NB4 (cell line): ENCODE measurements around the gene MICAL2.

Experiments
- DNase-seq: peaks from one replicate; pipeline ENCODE4 v3.0.0; 2010; ENCODE audit warnings: low read depth
- H3K4me3 ChIP-seq: one replicate; pipeline ENCODE4 v1.5.1; 2011; ENCODE audit warnings: mild to moderate bottlenecking, low read depth, low read length, moderate library complexity
- MYC ChIP-seq: IDR thresholded peaks from 2 replicates; pipeline ENCODE4 v1.6.1; 2011; ENCODE audit warnings: low read depth, low read length
- POLR2A ChIP-seq: IDR thresholded peaks from 2 replicates; pipeline ENCODE4 v1.6.1; 2011; ENCODE audit warnings: mild to moderate bottlenecking; ENCODE audit not compliant: insufficient read length; ENCODE audit errors: extremely low read depth
- TF ChIP-seq, protein P1 (sequence below): IDR thresholded peaks from 2 replicates; pipeline ENCODE4 v1.6.1; 2011; ENCODE audit warnings: low read depth, low read length
- TF ChIP-seq, protein P2 (sequence below): IDR thresholded peaks from one replicate; pipeline ENCODE4 v1.5.1; 2012; ENCODE audit warnings: low read depth, low read length

MICAL2 gene

DNA sequence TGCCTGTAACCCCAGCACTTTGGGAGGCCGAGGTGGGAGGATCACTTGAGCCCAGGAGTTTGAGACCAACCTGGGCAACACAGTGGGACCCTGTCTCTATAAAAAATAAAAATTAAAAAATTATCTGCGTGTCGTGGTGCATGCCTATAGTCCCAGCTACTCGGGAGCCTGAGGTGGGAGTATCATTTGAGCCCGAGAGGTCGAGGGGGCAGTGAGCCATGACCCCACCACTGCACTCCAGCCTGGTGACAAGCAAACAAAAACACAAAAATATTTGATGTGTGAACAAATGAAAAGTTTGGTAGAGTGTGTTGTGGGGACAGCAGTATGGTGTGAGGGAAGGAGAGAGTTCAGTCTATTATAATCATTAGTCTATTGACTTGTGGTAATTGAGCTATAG lies 176.2 kb downstream of the MICAL2 start:
- no peak for DNase-seq
- no peak overlapping the region for H3K4me3 ChIP-seq
- TF ChIP-seq MYC (no peak), POLR2A (no peak)
- TF ChIP-seq, protein P1, sequence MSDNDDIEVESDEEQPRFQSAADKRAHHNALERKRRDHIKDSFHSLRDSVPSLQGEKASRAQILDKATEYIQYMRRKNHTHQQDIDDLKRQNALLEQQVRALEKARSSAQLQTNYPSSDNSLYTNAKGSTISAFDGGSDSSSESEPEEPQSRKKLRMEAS = no peak
- TF ChIP-seq, protein P2, sequence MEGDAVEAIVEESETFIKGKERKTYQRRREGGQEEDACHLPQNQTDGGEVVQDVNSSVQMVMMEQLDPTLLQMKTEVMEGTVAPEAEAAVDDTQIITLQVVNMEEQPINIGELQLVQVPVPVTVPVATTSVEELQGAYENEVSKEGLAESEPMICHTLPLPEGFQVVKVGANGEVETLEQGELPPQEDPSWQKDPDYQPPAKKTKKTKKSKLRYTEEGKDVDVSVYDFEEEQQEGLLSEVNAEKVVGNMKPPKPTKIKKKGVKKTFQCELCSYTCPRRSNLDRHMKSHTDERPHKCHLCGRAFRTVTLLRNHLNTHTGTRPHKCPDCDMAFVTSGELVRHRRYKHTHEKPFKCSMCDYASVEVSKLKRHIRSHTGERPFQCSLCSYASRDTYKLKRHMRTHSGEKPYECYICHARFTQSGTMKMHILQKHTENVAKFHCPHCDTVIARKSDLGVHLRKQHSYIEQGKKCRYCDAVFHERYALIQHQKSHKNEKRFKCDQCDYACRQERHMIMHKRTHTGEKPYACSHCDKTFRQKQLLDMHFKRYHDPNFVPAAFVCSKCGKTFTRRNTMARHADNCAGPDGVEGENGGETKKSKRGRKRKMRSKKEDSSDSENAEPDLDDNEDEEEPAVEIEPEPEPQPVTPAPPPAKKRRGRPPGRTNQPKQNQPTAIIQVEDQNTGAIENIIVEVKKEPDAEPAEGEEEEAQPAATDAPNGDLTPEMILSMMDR = no peak

DNA sequence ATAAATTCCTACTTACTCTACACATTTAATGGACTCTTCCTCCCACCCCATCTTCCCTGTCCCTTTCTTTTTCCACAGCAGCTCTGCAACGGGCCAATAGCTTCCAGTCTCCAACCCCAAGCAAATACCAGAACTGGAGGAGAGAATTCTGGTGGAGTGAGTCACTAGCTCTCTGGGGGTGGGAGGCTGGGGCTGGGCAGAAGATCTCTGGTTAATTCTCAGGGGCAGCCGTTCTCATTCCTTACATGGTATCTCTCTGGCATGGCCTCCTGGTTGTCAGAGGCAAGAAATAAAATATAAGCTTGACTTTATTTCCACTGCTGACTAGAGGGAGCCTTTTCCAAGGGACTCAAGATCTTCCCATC lies 176.6 kb downstream of the MICAL2 start:
- DNase-seq = no peak
- TF ChIP-seq, protein P2 = no peak
- TF ChIP-seq, protein P1 = no peak
- TF ChIP-seq MYC (no peak), POLR2A (no peak)
- H3K4me3 ChIP-seq = no peak overlapping the region

DNA sequence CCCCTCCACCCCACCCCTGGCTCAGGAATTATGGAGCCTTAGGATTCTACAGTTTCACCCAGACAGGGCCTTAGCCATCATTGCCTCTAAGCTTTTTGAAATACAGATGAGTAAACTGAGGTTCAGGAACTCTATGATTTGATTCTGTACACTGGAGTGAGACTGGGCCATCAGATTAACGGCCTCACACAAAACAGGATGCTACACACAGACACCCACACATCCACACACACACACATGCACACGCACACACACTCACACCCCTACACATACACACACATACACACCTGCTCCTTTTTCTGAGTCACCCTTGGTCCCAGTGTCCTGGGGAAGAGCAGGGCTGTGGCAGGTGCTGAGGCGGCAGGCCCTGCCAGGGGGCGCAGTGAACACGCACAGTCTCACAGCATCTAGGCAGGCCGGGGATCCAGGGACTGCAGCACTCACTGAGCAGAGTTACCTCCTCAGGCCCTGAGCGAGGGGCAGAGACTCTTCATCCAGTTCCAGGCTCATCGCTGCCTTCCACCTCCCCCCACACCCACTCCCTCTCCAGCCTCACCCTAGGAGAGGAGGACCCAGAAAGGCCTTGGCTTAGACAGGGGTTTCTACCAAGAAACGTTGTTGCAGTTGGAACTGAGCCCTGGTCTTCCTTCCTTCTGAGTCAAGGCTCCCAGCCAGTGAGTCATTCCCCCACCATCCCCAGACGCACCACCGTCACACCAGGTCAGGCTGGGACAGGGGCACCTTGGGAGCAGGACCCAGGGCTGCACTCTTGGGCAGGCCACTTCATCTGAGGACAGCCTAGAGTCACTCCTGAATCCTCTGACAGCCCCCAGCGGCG lies 177.2 kb downstream of the MICAL2 start:
- no peak overlapping the region for H3K4me3 ChIP-seq
- TF ChIP-seq, protein P2 = peak; percentile 12
- TF ChIP-seq MYC = no peak
- DNase-seq = peak; percentile 20

DNA sequence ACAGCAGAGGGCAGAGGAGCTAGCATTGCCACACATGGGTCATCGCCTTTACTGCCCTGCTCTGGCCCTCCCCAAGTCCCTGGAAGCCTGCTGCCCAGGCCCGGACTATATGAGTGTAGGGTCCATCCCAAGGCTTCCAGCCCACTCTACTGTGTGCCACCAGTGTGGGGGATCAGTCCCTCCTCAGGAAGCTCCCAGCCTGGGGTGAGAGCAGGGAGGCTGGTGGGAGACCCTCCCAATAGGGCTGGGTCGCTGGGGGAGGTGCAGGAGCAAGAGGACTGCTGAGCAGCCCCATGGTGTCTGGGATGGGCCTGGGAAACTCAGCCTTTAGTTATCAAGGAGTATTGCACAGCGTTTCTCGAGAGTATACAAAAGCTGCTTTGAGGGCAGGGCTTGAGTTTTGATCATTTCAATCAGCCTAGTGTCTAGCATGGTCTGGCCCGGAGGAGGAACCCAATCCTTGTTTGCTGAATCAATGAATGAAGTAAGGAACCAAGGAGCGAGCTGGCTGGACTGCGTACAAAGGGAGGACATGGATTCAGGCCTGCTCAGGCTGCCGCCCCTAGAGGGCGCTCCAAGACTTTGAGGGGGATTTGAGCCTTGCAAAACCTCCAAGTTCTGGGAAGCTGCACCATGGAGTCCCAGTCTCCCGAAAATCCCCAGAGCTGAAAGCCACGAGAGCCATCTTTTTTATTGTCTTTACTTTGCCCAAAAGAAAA lies 178.0 kb downstream of the MICAL2 start:
- TF ChIP-seq POLR2A (no peak), MYC (no peak)
- TF ChIP-seq, protein P2 = peak; percentile 95
- peak; percentile 64 for DNase-seq
- H3K4me3 ChIP-seq = no peak overlapping the region

DNA sequence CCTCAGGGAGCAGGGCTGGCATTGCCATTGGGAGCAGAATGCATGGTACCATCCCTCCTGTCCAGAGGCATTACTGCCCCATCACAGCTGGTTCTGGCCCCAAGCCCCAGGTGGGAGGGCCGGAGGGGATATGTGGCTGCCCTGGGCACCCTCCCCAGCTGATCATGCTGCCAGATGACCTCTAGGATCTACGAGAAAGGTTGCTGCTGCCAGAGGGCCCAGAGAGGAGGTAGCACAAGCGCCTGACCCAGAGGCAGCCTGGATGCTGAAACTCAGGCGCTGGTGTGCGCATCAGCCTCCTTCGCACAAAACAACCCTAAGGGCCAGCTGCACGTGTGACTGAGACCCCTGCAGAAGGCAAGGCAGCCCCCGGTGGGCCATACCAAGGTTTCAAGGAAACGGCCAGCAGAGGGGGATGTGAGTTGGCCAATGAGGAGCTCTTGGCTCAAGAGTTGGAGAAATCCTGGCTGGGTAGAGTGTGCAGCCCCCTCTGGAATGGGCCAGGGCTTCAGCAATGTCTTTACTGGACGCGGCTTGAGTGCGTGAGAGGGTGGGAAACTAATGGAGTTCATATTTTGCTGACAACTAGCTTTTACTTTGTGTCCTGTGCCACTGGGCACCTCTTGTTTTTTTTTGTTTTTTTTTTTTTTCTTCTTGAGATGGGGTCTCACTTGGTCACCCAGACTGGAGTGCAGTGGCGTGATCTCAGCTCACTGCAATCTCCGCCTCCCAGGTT lies 178.7 kb downstream of the MICAL2 start:
- DNase-seq = no peak
- TF ChIP-seq MYC = no peak
- TF ChIP-seq, protein P1 = no peak
- TF ChIP-seq POLR2A = no peak
- TF ChIP-seq, protein P2 = no peak
- H3K4me3 ChIP-seq = no peak overlapping the region
